Lung (tissue), 12 donors: ENCODE results near the gene AP4E1. TPM values are rescaled to one million over a fixed set of nuclear protein-coding genes. Genes with fewer than 3 reads are reported as not detected.
A peak's percentile ranks its signal among the peaks of the same experiment; 100 is the strongest.

Experiments used
- ATAC-seq: fragments of 200-7000 bp; cut with Tn5 transposase; one replicate; pipeline ENCODE4 v1.9.1; 2020; ENCODE audit warnings: moderate number of reproducible peaks; ENCODE audit not compliant: insufficient read depth, low FRiP score
- DNase-seq, 3 donors: peaks; one replicate each; pipeline ENCODE4 v3.0.0-alpha.2; 2013 to 2017
- H3K27ac ChIP-seq, 2 donors: one replicate each; pipeline ENCODE4 v1.5.1; 2013; ENCODE audit warnings: mild to moderate bottlenecking in 2 of 2, moderate library complexity in 2 of 2, control low read depth in 1 of 2, inconsistent platforms in 1 of 2, low read depth in 1 of 2, low read length in 1 of 2
- H3K27me3 ChIP-seq, 3 donors: one replicate each; pipeline ENCODE4 v1.5.1; 2013; ENCODE audit warnings: low read length in 2 of 3; ENCODE audit not compliant: control insufficient read depth in 3 of 3, insufficient read depth in 3 of 3
- H3K36me3 ChIP-seq, 4 donors: one replicate each; pipeline ENCODE4 v1.5.1; 2013; ENCODE audit warnings: low read length in 4 of 4, mild to moderate bottlenecking in 1 of 4, moderate library complexity in 1 of 4; ENCODE audit not compliant: control insufficient read depth in 4 of 4, insufficient read depth in 4 of 4
- H3K4me1 ChIP-seq, 5 donors: one replicate each; pipeline ENCODE4 v1.5.1; 2013; ENCODE audit warnings: low read length in 5 of 5, mild to moderate bottlenecking in 2 of 5, moderate library complexity in 1 of 5; ENCODE audit not compliant: control insufficient read depth in 5 of 5, insufficient read depth in 5 of 5
- H3K4me3 ChIP-seq: one replicate; pipeline ENCODE4 v1.5.1; 2013; ENCODE audit warnings: mild to moderate bottlenecking, control low read depth, moderate library complexity
- H3K9ac ChIP-seq, 2 donors: one replicate each; pipeline ENCODE4 v1.5.1; 2013; ENCODE audit warnings: low read length in 2 of 2, control low read depth in 1 of 2; ENCODE audit not compliant: insufficient read depth in 1 of 2
- H3K9me3 ChIP-seq, 4 donors: one replicate each; pipeline ENCODE4 v1.5.1; 2013; ENCODE audit warnings: low read length in 3 of 4, mild to moderate bottlenecking in 1 of 4, moderate library complexity in 1 of 4; ENCODE audit not compliant: control insufficient read depth in 4 of 4, insufficient read depth in 3 of 4
- CTCF ChIP-seq: IDR thresholded peaks from 2 replicates; pipeline ENCODE4 v1.5.1; 2012; ENCODE audit warnings: mild to moderate bottlenecking; ENCODE audit errors: control extremely low read depth, extremely low read depth
- WGBS, 2 donors: extraction: QIAGEN DNeasy Blood & Tissue Kit; methylation state at CpG; one replicate each; pipeline ENCODE4 v1.1.7; 2013; 5-methylcytosine and 5-hydroxymethylcytosine counted together
- polyA plus RNA-seq, 2 donors: library from polyadenylated mRNA; stranded (reverse); fragments of 200-250 nt; gene quantifications; one replicate each; pipeline ENCODE4 v1.2.1, GENCODE V29; 2013
- total RNA-seq, 2 donors: library from RNA; depleted of rRNA in 1 of 2; stranded (reverse); fragments of >200 nt in 1 of 2; gene quantifications; one replicate each; pipeline ENCODE4 v1.2.1, GENCODE V29; 2014 to 2021
- donor health status: control.
- donor health status: control.
- donor health status: Bipolar disorder and iron deficiency.
- donor health status: healthy.
- donor health status: DM: yes; HTN: yes; CAD: no.

Gene AP4E1
- total and polyA plus RNA-seq, 4 donors: 2.2 to 12.7 (median 6.7) TPM

DNA sequence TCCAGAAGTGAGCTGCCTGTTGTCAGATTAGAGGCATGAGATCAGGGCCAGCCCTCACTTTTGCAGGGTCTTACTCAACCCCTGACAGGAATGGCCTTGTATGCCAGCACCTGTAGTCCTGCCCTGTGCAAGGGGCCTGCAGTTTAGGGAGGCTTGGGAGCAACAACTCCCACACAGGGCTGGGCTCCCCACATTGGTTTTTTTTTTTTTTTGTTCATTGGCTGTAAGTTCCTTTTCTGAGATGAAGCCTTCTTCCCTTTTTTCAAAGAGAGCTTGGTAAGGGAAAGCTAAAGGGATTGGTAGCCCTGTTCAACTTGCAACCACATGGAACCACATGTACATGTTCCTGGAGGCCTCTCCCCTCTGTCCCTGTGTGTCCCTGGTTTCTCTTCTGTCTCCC, 139.8 kb downstream of the AP4E1 start:
- ATAC-seq (no peak), DNase-seq (no peak)
- Histone ChIP-seq H3K36me3 (no peaks in the 10 kb centered on the region), H3K9ac (no peak overlapping the region), H3K9me3 (no peaks in the 10 kb centered on the region), H3K27me3 (no peaks in the 10 kb centered on the region), H3K27ac (no peak overlapping the region), H3K4me3 (no peak overlapping the region), H3K4me1 (peaks cover 3 to 35% (median 11%) of the 10 kb centered on the region in 5 donors)
- no peak for TF ChIP-seq CTCF

- 70 to 75% methylated on average over 2 of the region's 2 CpGs for WGBS, 2 donors
- Histone ChIP-seq H3K36me3 (no peaks in the 10 kb centered on the region), H3K27me3 (no peaks in the 10 kb centered on the region), H3K27ac (no peak overlapping the region), H3K9ac (no peak overlapping the region), H3K4me3 (no peak overlapping the region), H3K4me1 (peaks cover 3 to 35% (median 11%) of the 10 kb centered on the region in 5 donors), H3K9me3 (no peaks in the 10 kb centered on the region)
- DNase-seq (no peak), ATAC-seq (no peak)
- TF ChIP-seq CTCF: no peak
Measured at GRCh38 chr15:51049081-51049480, 140.6 kb downstream of the AP4E1 start.

- no peaks in the 10 kb centered on the region for H3K9me3 ChIP-seq
- WGBS, 2 donors: 20 to 61% methylated on average over 3 of the region's 3 CpGs
- DNase-seq (peak; percentile 48 to 69 (median 64)), ATAC-seq (peak; percentile 46)
- no peaks in the 10 kb centered on the region for H3K36me3 ChIP-seq
- H3K4me1 ChIP-seq: peaks cover 1 to 32% (median 11%) of the 10 kb centered on the region in 5 donors
- no peaks in the 10 kb centered on the region for H3K27me3 ChIP-seq
- H3K27ac ChIP-seq: no peak overlapping the region
- TF ChIP-seq CTCF: no peak
- H3K9ac ChIP-seq: no peak overlapping the region
- no peak overlapping the region for H3K4me3 ChIP-seq
Measured at GRCh38 chr15:51051776-51052175, 143.3 kb downstream of the AP4E1 start.

DNA sequence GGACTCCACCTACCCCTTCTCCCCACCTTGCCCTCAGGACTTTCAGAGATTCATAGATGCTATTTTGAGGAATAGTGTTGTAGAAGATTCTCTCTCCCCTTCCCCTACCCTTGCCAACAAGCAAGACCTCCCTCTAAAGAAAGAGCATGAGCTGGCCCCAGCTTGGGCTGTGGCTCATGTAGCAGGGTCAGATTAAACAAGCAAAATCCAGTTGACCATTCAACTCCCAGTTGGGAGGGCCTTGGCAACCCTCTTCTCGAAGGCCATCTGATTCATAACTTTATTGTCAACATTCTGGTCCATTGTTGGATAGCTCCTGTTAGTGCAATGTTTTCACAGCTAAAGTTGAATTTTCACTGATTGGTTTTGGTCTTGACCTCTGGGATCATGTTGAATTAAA, 145.1 kb downstream of the AP4E1 start:
- H3K27me3 ChIP-seq: no peaks in the 10 kb centered on the region
- H3K4me1 ChIP-seq: peaks cover 0 to 14% (median 0%) of the 10 kb centered on the region in 5 donors
- 89 to 96% methylated on average over 1 of the region's 1 CpG for WGBS, 2 donors
- no peak overlapping the region for H3K4me3 ChIP-seq
- no peak overlapping the region for H3K27ac ChIP-seq
- DNase-seq (no peak), ATAC-seq (no peak)
- TF ChIP-seq CTCF: no peak
- no peaks in the 10 kb centered on the region for H3K9me3 ChIP-seq
- H3K36me3 ChIP-seq: no peaks in the 10 kb centered on the region
- no peak overlapping the region for H3K9ac ChIP-seq
